ENCODE data around the gene TRAF1.

- TF ChIP-seq CTCF (IDR thresholded peaks at IDR 0.05) (no peak), POLR2A (IDR thresholded peaks at IDR 0.05) (no peak)
Observed at GRCh38 chr9:120900824-120901223, 25.8 kb downstream of the TRAF1 start.
